GM18870 (cell line): ENCODE measurements around the gene LINC00632.
A peak's percentile ranks its signal among the peaks of the same experiment; 100 is the strongest.
"Not testable (repeated sequence)": the region's sequence is repeated elsewhere in the genome, so short reads cannot be mapped to it uniquely, and the experiment has no call there.

Experiments
- ATAC-seq: cut with Tn5 transposase; IDR thresholded peaks from one replicate; pipeline ENCODE4 v1.9.1; 2021; ENCODE audit warnings: moderate library complexity; ENCODE audit not compliant: unreplicated experiment

The LINC00632 gene

GRCh38 chrX:140709421-140709846, at the start of gene LINC00632:
LINC00632 (plus strand) TSS chrX:140709759.
- ATAC-seq, result no peak

GRCh38 chrX:140661643-140662042, 47.9 kb upstream of the LINC00632 start:
- no peak for ATAC-seq

DNA sequence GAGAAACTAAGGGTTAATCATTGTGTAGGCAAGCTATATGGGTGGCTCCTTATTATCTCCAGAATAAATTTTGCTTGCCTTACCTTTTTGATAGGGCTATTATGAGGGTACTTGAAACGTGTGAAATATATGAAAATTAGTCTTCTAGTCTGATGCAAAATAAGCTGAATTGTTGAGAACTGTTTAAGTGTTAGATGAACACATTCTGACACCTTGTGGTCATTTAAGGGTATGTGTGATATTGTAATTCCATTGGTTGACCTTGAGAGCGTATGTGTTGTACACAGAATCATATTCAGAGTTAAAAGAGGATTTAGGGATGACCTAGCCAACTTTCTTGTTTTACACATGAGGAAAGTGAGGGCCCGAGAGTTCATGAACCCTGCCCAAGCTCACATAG, 44.6 kb upstream of the LINC00632 start:
- no peak for ATAC-seq

- ATAC-seq, result no peak
Measured at GRCh38 chrX:140672840-140673731, 36.5 kb upstream of the LINC00632 start.

- no peak for ATAC-seq
Measured at GRCh38 chrX:140687706-140688105, 21.9 kb upstream of the LINC00632 start.

- ATAC-seq, result not testable (repeated sequence)
Measured at GRCh38 chrX:140691596-140691995, 18.0 kb upstream of the LINC00632 start.

- ATAC-seq, result no peak
Measured at GRCh38 chrX:140697618-140698017, 11.9 kb upstream of the LINC00632 start.

DNA sequence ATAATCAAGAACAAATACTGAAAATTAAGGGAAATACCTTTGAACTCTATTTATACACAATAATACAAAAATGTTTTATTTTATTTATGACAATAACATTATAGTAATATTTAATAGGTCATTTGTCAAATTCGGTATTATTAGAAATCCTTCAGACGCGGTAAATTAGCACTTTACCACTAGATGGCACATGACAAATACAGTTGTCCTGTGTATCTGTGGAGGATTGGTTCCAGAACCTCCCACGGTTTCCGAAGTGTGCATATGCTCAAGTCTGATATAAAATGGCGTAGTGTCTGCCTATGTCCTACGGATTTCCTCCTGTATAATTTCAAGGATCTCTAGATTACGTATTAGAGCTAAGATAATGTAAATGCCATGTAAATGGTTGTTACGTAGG, 8.1 kb upstream of the LINC00632 start:
- ATAC-seq, result peak; percentile 67

DNA sequence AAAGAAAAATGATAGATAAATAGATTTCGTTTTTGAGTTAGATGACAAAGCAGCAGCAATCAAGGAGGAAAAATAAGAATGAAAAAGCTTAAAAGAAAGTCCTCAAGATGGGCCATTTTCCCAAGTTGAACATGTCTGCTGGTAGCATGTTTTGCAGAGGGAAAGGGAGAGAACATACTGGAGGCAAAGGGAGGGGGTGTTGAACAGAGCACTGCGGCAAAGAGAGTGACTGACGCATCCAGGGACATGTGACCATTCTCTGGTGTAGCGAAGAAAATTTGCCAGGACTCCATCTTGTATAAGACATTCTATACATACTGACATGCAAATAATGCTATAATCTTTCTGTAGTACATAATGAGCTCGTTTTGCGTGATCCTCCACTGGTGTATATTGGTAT, 1.2 kb downstream of the LINC00632 start:
- ATAC-seq, result no peak

DNA sequence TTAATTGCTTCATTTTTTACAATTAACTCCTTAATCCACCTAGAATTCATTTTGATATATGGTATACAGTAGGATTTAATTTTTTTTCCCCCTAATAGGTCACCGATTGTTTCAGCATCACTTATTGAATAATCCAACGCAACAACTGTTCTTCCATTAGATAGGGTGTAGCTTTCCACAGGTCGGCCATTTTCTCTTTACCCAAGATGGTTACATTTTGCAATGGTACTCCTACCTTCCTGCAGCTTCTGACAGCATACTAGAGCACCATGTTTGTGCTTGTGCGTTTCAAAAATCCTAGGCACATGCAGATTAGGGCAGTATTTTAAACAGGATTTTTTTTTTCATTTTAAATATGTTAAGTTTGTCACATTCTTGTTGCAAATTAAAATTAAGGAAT, 2.3 kb downstream of the LINC00632 start:
- ATAC-seq, result no peak

DNA sequence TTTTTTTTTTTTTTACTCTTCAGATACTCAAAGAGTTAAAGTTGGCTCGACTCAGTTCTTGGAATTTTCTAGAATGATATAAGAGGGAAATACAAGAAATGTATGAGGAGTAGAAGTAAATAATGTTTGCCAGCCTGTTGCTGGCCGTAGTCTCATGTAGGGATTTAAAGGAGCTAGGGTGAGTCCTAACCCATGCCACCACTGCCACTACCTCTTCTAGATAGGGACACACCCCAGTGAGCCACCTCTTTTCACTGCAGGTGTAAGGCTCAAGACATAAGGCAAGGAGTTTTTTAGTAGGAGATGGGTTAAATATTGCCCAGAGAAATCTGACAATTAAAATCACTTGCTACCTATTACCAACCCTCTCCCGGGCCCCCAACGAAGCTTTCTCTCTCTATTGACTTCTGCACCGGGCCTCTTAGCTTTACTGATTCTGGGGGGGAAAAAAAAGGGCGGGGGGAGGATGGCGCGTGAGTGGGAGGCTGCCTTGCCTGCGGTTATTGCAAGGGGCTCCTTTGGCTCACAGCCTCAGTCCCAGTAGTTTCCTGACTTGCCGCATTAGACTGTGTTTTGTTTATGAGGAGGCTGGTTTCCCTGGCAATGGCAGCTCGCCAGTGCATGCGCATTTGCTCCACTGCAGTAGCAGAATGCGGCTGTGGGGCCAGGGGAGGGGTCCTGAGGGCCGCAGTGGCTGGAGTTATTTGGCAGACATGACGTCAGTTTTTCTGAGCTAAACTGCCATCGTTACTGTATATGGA, 3.0 kb downstream of the LINC00632 start:
- no peak for ATAC-seq

DNA sequence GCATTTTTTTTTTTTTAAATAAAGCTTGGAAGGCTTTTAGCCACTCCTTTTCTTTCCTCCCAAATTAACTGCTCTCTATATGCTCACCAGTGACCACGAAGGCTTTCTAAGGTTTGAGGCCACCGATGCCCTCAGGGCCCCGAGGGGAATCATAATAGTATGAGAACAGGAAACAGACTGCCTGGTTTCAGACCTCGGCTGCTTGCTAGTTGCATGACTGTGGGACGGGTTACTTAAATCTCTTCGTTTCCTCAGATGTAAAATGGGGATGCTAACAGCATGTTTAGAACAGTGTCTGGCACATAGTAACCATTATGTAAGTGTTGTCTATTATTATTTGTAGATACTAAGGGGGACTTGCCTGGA, 3.6 kb downstream of the LINC00632 start:
- ATAC-seq, result no peak

DNA sequence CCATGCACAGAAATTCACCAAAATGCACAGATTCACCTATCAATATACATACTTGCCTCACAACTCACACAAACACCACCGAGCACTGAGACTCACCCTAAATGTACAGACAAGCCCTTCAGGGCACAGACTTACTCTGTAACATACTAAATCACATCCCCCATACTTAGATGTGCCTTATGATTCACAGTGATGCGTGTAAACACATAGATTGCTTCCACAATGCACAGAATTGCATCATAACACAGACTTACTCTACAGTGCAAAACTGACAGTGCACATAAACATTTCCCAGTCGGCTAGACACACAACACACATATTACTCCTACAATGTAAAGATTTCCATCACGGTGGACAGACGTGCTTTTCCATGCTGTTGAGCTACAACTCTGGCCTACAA, 6.2 kb downstream of the LINC00632 start:
- no peak for ATAC-seq

- ATAC-seq, result no peak
Measured at GRCh38 chrX:140723121-140723715, 13.7 kb downstream of the LINC00632 start.

GRCh38 chrX:140724309-140724708, 14.8 kb downstream of the LINC00632 start:
- no peak for ATAC-seq

GRCh38 chrX:140724736-140725135, 15.2 kb downstream of the LINC00632 start:
- ATAC-seq, result no peak

DNA sequence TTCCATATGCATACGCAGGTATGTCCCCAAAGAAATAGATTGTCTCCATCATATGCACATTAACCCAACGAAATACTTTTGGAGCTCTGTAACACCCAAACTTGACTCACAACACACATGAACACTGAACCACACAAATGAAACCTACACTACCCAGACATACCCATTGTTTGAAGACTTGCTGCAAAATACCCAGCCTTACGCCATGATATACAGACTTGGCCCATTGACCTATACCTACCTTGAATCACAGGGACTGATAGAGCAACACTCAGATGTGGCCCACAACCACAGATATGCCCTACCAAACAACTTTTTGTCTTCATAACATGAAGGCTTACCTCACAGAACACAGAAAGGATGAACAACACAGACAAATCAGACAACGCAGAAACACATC, 15.9 kb downstream of the LINC00632 start:
- no peak for ATAC-seq

DNA sequence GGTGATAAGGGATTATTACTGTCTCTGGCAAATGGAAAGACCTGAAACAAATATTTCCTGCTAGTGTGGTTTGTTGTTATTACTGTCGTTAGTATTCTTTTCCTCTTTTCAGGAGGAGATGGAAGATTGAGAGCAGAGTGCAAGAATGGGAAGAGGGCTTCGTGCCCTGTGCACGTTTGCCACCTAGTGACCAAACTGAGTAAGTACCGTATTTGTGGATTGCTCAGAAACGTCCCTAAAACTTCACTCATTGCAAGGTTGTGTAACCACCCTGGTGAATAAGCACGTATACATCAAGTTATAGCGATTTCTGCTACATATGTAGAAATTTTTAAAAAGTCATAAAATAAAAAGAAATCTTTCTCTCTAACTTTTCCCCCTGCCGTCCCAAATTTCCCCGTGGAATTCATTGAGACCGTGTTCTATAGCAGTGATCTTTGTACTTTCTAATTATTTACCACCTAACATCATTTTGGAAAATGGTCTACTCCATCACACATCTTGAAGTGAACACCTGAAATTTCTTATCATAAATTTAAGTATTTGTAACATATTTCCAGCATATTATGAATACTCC, 24.3 kb downstream of the LINC00632 start:
- peak; percentile 91 for ATAC-seq

DNA sequence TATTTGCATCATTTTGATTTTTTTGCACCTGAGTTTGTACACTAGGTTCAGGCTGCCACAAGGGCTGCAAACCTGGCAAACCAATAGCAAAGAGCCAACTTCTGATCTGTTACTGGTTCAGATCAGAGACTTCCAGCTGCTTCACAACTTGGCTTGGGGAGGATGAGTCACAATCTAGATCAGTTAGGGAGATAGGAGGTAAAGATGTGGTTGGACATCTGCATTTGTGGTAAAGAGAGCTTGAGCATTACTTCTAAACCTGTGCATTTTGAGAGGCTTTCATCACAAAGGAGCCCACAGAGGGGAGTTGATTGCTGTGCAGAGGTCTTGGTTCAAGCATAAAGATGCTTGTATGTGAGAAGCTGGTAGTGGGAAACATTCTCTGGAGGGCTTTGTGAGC, 34.5 kb downstream of the LINC00632 start:
- ATAC-seq, result no peak

DNA sequence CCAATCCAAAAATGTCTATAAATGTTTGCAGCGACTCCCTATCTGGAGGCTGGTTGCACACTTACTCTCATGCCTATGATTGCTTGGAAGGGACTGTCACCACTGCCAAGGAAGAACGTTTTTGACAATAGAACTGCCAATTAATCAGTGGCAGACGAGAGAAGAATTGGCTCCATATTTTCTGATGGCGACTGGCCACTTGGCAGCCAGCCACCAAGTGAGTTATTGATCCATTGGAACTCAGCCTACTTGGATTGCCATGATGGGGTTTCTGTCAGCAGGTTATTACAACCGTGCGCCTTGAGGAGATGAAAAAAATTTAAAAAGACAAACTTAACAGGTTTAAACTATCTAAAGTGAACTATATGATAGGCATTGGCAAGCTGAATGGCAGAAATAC, 47.4 kb downstream of the LINC00632 start:
- no peak for ATAC-seq

- ATAC-seq, result peak; percentile 93
Measured at GRCh38 chrX:140762061-140762460, 52.5 kb downstream of the LINC00632 start.
